GM18508 (cell line): ENCODE results near the gene CDC42EP1.
"Not testable (repeated sequence)": the region's sequence is repeated elsewhere in the genome, so short reads cannot be mapped to it uniquely, and the experiment has no call there.

Experiments used
- ATAC-seq: cut with Tn5 transposase; IDR thresholded peaks from one replicate; pipeline ENCODE4 v1.9.1; 2021; ENCODE audit warnings: moderate number of reproducible peaks; ENCODE audit not compliant: insufficient read depth, unreplicated experiment

The CDC42EP1 gene

DNA sequence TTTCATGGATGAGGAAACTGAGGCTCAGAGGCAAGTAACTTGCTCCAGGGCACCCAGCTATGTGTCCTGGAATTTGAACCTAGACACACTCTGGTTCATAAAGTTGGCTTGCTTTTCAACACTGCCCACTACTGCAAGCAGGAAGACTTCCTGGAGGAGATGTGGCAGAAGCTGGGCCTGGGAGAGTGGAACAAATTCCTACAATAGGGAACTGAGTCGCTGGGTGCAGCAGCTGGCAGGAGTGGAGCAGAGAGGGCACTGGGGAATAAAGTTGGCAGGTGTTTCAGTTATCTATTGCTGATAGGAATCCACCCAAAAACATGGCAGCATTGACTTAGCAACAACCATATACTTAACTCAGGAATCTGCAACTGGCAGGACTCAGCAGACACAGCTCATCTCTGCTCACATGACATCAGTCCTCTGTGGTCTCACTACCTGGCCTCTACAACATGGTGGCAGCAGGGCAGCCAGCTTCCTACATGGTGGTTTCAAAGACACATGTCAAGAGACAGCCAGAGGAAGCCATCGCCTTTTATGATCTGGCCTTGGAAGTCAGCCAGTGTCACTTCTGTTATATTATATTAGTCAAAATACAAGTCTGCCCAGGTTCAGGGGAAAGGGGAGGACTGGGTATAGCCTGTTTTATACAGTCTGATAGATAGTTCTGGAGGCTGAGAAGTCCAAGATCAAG is 30.5 kb upstream of the CDC42EP1 start:
- no peak for ATAC-seq

DNA sequence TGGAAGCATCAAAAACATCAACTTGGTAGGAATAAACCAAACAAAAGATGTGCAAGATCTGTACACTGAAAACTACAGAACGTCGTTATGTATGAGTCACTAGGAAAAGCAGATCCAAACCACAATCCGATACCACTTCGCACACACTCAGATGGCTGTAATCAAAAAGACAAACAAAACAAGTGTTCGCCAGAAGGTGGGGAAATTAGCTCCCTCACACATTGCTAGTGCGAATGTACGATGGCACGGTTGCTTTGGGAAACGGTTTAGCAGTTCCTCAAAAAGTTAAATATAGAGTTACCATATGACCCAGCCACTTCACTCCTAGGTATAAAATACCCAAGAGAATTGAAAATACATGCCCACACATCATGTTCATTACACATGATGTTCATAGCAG is 26.3 kb upstream of the CDC42EP1 start:
- ATAC-seq, result no peak

- no peak for ATAC-seq
Measured at GRCh38 chr22:37534445-37534844, 25.8 kb upstream of the CDC42EP1 start.

- ATAC-seq, result no peak
Measured at GRCh38 chr22:37535159-37535558, 25.1 kb upstream of the CDC42EP1 start.

- no peak for ATAC-seq
Measured at GRCh38 chr22:37538590-37539357, 21.5 kb upstream of the CDC42EP1 start.

DNA sequence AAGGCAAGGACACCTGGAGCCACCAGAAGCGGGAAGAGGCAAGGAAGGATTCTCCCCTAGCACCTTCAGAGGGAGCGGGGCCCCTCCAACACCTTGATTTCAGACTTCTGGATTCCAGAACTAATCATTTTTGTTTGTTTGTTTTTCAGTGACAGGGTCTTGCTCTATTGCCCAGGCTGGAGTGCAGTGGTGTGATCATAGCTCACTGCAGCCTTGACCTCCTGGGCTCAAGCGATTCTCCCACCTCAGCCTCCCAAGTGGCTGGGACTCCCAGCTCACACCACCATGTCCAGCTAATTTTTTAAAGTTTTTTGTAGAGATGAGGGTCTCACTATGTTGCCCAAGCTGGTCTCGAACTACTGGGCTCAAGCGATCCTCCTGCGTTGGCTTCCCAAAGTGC is 20.5 kb upstream of the CDC42EP1 start:
- not testable (repeated sequence) for ATAC-seq

DNA sequence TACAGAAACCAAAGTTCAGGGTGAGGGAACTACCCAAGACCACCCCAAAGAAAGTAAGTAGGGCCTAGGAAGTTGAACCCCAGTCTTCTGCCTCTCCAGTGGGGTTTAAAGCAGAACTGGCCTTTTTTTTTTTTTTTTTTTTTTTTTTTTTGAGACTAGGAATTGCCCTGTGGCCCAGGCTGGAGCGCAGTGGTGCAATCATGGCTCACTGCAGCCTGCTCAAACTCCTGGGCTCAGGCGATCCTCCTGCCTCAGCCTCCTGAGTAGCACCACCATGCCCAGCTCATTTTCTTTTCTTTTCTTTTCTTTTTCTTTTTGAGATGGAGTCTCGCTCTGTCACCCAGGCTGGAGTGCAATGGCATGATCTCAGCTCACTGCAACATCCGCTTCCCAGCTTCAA is 17.9 kb upstream of the CDC42EP1 start:
- not testable (repeated sequence) for ATAC-seq

- ATAC-seq, result no peak
Measured at GRCh38 chr22:37542959-37543358, 17.3 kb upstream of the CDC42EP1 start.

DNA sequence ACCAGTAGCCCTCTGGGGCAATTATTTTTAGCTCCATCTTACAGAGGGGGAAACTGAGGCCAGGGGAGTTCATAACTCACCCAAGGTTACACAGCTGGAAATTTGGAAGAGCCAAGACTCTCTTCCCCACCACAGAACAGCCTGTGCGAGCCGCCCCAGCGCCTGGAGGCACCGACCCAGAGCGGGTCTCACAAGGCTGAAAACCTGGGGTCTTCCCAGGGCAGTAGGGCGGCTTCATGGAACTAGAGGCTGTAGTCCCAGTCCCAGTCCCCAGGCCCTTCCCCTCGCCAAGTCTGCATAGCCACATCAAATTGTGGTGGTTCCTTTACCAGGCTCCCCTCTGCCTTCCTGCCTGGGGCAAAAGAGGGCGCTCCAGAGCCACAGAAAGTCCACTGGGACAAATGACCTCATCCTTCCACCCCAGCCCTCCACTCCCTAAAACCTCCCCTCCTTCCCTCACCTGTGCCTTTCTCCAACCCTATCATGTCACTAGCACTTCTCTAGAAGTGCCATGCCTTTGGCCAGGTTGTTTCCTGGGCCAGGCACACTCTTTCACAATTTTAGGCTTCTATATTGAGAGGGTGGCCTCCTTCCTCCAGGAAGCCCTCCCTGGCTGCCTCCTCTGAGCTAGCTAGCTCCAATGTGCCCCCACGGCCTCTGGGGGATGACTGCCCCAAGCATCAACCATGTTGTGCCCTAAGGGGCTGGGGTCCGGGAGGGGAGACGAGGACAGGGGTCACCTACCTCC is 15.2 kb upstream of the CDC42EP1 start:
- no peak for ATAC-seq

- no peak for ATAC-seq
Measured at GRCh38 chr22:37545703-37546436, 14.4 kb upstream of the CDC42EP1 start.

- ATAC-seq, result no peak
Measured at GRCh38 chr22:37546437-37547250, 13.6 kb upstream of the CDC42EP1 start.

- ATAC-seq, result no peak
Measured at GRCh38 chr22:37547251-37547741, 13.0 kb upstream of the CDC42EP1 start.

DNA sequence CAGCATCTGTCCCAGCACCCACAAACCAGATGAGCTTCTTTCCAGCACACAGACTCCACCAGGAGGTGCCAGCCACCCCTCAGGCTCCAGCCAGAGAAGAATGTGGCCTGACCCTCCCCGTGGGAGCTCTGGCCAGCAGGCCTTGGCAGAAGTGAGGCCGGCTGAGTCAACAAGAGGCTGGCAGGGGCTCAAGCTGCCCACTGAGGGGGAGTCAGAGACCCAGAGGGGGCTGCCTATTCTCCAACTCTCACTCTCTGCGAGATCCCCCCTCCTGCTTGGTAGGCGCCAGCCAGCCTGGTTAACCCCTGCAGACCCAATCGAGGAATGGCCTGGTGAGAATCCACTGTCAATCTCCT is 10.6 kb upstream of the CDC42EP1 start:
- no peak for ATAC-seq

DNA sequence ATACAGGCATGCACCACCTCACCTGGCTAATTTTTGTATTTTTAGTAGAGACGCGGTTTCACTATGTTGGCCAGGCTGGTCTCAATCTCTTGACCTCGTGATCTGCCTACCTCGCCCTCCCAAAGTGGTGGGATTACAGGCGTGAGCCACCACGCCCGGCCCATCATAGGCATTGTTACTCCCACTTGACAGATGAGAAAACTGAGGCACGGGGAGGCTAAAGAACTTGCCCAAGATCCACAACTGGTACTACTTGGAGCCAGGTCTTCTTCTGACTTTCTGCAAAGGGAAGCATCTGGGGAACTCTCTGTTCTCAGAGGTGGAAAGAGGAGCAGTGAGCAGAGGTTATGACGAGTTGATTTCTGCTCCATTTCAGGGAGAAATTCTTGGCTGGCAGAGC is 9.4 kb upstream of the CDC42EP1 start:
- ATAC-seq, result not testable (repeated sequence)

- ATAC-seq, result no peak
Measured at GRCh38 chr22:37551981-37552380, 8.3 kb upstream of the CDC42EP1 start.

GRCh38 chr22:37552524-37553163 is 7.6 kb upstream of the CDC42EP1 start:
- no peak for ATAC-seq

DNA sequence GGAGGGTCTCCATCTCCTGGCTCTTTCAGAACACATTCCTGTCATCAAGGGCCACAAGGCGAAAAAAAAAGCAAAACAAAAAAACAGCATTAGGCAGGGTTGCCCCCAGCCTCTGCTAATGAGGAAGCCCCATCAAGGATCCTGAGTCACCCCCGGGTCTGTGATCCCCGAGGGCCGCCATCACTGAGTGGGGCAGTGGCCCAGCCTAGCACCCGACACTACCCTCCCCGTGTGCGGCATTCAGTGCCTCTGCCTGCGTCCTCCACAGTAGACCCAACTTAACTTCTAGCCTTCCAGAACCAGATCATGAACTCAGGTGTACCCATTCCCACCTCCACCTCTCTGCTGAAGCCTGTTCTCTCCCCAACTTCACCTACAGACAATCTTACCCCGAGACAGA is 6.6 kb upstream of the CDC42EP1 start:
- no peak for ATAC-seq

DNA sequence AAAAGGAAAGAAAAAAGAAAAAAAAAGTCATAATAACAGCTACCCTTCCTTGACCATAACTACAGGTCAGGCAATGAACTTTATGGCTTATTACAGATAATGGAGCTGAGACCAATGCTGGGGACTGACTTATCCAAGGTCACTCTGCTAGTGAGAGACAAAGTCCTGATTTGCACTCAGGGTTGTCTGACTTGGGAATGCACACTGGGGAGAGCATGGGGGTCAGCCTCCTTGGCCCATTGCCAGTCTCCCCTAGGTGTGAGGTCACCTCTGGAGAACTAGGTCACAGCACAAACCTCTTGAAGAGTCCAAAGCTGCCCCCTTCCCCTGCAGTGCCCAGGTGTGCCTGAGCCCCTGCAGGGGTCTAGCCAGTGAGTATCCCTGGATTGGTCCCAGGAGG is 5.3 kb upstream of the CDC42EP1 start:
- no peak for ATAC-seq

DNA sequence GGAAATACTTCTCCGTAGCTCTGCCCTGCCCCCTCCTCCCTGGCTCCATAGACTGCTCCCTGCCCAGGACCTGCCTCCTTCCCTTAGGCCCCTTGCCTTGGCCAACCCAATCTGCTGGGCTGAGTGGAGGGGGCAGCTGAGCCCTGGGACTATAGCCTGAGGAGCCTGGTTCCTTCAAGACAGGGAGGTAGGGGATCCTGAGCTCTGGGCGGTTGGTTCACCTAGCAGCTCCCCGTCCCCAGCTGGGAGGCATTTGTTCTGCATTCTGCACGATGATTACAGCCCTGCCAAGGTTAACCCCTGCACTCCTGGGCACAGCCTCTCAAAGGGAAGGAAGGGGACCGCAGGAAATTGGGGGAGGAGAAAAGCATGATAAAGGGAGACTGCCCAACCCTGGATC is 3.6 kb upstream of the CDC42EP1 start:
- ATAC-seq, result no peak
